Activated CD4-positive, CD25-positive, alpha-beta regulatory T cell (primary cell): ENCODE measurements around the gene CTIF.

Experiments used
- DNase-seq, 4 experiments: peaks; one replicate each; lab custom pipeline; 2025; lab: John Stamatoyannopoulos, UW

The CTIF gene

GRCh38 chr18:48887294-48887904 is 348.6 kb downstream of the CTIF start:
- DNase-seq = no peak

GRCh38 chr18:48887905-48888772 is 349.3 kb downstream of the CTIF start:
- no peak for DNase-seq

- no peak for DNase-seq
Observed at GRCh38 chr18:48888773-48889080, 349.9 kb downstream of the CTIF start.

GRCh38 chr18:48889115-48889941 is 350.5 kb downstream of the CTIF start:
- no peak for DNase-seq

GRCh38 chr18:48889981-48890762 is 351.3 kb downstream of the CTIF start:
- no peak for DNase-seq

- no peak for DNase-seq
Observed at GRCh38 chr18:48891721-48892120, 352.9 kb downstream of the CTIF start.

- DNase-seq = no peak
Observed at GRCh38 chr18:48892146-48892855, 353.5 kb downstream of the CTIF start.

GRCh38 chr18:48893061-48893607 is 354.3 kb downstream of the CTIF start:
- DNase-seq = no peak

- DNase-seq = no peak
Observed at GRCh38 chr18:48893608-48894600, 355.1 kb downstream of the CTIF start.

GRCh38 chr18:48894799-48895346 is 356.0 kb downstream of the CTIF start:
- DNase-seq = no peak

GRCh38 chr18:48896326-48896874 is 357.6 kb downstream of the CTIF start:
- no peak for DNase-seq

- DNase-seq = no peak
Observed at GRCh38 chr18:48896875-48897511, 358.2 kb downstream of the CTIF start.

GRCh38 chr18:48897531-48897930 is 358.7 kb downstream of the CTIF start:
- DNase-seq = no peak

GRCh38 chr18:48898521-48898920 is 359.7 kb downstream of the CTIF start:
- DNase-seq = no peak

GRCh38 chr18:48899558-48900174 is 360.8 kb downstream of the CTIF start:
- no peak for DNase-seq

- no peak for DNase-seq
Observed at GRCh38 chr18:48900469-48900868, 361.6 kb downstream of the CTIF start.

- no peak for DNase-seq
Observed at GRCh38 chr18:48901145-48902022, 362.6 kb downstream of the CTIF start.
